HepG2 (cell line): ENCODE measurements around the gene MYO5A.
"Not testable (repeated sequence)": the region's sequence is repeated elsewhere in the genome, so short reads cannot be mapped to it uniquely, and the experiment has no call there.

Experiments
- HIVEP1 ChIP-seq: sonication (generic); formaldehyde crosslinking; IDR thresholded peaks from 2 replicates; pipeline ENCODE4 v1.4.0; 2020; ENCODE audit warnings: mild to moderate bottlenecking, missing genetic modification reagents
- ISL2 ChIP-seq: sonication (generic); formaldehyde crosslinking; IDR thresholded peaks from 2 replicates; pipeline ENCODE4 v1.5.0; 2020; ENCODE audit warnings: missing genetic modification reagents
- JUND ChIP-seq: sonication (generic); formaldehyde crosslinking; IDR thresholded peaks from 2 replicates; pipeline ENCODE4 v1.8.0; 2022; ENCODE audit warnings: mild to moderate bottlenecking, missing genetic modification reagents
- KLF9 ChIP-seq: IDR thresholded peaks from 2 replicates; pipeline ENCODE4 v1.6.1; 2016; ENCODE audit warnings: low read depth
- POLR2A ChIP-seq, 2 experiments: IDR thresholded peaks; 2 replicates each; pipeline ENCODE4 v1.6.1; 2011; ENCODE audit warnings: low read depth in 2 of 2, low read length in 2 of 2, mild to moderate bottlenecking in 1 of 2, moderate library complexity in 1 of 2; ENCODE audit not compliant: insufficient read depth in 1 of 2
- TBL1XR1 ChIP-seq: fragments of 150-350 bp; IDR thresholded peaks from 2 replicates; pipeline ENCODE4 v1.6.1; 2014; ENCODE audit warnings: borderline replicate concordance, low read length; ENCODE audit not compliant: partially characterized antibody
- ZFX ChIP-seq: sonication (generic); formaldehyde crosslinking; IDR thresholded peaks from 2 replicates; pipeline ENCODE4 v1.4.0; 2020; ENCODE audit warnings: mild to moderate bottlenecking, low read depth, missing genetic modification reagents, moderate library complexity
- TF ChIP-seq, protein P1 (sequence below): sonication (generic); formaldehyde crosslinking; IDR thresholded peaks from 2 replicates; pipeline ENCODE4 v1.4.0; 2020; ENCODE audit warnings: missing genetic modification reagents
- TF ChIP-seq, protein P2 (sequence below): sonication (generic); formaldehyde crosslinking; IDR thresholded peaks from 2 replicates; pipeline ENCODE4 v1.5.0; 2020; ENCODE audit warnings: mild to moderate bottlenecking, missing genetic modification reagents, moderate library complexity
- TF ChIP-seq, protein P3 (sequence below): sonication (generic); formaldehyde crosslinking; conservative IDR thresholded peaks from 2 replicates; pipeline ENCODE4 v1.4.0; 2020; ENCODE audit warnings: missing genetic modification reagents

DNA sequence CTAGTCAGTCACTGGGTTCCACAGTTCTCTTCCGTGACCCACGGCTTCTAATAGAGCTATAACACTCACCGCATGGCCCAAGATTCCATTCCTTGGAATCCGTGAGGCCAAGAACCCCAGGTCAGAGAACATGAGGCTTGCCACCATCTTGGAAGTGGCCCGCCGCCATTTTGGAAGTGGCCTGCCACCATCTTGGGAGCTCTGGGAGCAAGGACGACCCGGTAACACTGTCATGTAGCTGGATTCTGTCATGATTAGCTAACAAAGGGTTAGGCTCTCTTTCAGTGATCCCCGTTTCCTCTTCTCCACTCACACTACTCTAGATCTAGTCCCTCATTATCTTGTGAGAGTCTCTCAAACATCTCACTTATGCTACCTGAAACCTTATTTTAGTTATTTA is 89.6 kb downstream of the MYO5A start:
- not testable (repeated sequence) for TF ChIP-seq JUND; HIVEP1 (CRISPR knock-in tag); TBL1XR1; KLF9 (CRISPR knock-in tag); ZFX; POLR2A (IDR thresholded peaks at IDR 0.05; ENCODE audit: insufficient read depth in 1 of 2, low read depth in 2 of 2, low read length in 2 of 2); ISL2 (CRISPR knock-in tag)
- TF ChIP-seq, protein P1, sequence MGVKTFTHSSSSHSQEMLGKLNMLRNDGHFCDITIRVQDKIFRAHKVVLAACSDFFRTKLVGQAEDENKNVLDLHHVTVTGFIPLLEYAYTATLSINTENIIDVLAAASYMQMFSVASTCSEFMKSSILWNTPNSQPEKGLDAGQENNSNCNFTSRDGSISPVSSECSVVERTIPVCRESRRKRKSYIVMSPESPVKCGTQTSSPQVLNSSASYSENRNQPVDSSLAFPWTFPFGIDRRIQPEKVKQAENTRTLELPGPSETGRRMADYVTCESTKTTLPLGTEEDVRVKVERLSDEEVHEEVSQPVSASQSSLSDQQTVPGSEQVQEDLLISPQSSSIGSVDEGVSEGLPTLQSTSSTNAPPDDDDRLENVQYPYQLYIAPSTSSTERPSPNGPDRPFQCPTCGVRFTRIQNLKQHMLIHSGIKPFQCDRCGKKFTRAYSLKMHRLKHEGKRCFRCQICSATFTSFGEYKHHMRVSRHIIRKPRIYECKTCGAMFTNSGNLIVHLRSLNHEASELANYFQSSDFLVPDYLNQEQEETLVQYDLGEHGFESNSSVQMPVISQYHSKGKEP (CRISPR knock-in tag): not testable (repeated sequence)
- TF ChIP-seq, protein P2, sequence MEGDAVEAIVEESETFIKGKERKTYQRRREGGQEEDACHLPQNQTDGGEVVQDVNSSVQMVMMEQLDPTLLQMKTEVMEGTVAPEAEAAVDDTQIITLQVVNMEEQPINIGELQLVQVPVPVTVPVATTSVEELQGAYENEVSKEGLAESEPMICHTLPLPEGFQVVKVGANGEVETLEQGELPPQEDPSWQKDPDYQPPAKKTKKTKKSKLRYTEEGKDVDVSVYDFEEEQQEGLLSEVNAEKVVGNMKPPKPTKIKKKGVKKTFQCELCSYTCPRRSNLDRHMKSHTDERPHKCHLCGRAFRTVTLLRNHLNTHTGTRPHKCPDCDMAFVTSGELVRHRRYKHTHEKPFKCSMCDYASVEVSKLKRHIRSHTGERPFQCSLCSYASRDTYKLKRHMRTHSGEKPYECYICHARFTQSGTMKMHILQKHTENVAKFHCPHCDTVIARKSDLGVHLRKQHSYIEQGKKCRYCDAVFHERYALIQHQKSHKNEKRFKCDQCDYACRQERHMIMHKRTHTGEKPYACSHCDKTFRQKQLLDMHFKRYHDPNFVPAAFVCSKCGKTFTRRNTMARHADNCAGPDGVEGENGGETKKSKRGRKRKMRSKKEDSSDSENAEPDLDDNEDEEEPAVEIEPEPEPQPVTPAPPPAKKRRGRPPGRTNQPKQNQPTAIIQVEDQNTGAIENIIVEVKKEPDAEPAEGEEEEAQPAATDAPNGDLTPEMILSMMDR (CRISPR knock-in tag): not testable (repeated sequence)
- TF ChIP-seq, protein P3, sequence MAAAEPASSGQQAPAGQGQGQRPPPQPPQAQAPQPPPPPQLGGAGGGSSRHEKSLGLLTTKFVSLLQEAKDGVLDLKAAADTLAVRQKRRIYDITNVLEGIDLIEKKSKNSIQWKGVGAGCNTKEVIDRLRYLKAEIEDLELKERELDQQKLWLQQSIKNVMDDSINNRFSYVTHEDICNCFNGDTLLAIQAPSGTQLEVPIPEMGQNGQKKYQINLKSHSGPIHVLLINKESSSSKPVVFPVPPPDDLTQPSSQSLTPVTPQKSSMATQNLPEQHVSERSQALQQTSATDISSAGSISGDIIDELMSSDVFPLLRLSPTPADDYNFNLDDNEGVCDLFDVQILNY: not testable (repeated sequence)
